Measurements from ENCODE around the gene ADARB1. TPM values are rescaled to one million over a fixed set of nuclear protein-coding genes. Genes with fewer than 3 reads are reported as not detected.

ADARB1 gene
- total and polyA plus RNA-seq, 2 of the 4 experiments (the other 2 are of a cell fraction) = 39.8 to 47.3 TPM

DNA sequence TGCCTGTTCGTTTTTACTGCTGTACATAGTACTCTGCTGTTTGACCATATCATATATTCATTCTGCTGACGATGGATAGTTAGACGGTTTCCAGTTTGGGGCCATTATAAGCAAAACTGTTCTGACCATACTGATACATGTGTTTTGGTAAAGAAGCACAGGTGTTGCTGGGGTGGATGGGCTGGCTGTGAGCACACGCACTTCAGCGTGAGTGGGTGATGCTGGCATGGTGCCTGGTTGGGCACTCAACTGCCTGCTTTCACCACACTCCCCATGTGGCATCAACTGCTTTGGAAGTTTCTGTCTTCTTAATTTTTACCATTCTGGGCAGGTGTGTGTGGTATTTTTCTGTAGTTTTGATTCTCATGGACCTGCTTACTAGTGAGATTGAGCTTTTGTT is 37.3 kb downstream of the ADARB1 start:
- Histone ChIP-seq H2BK20ac (ENCODE audit: low read depth, low read length) (no peak overlapping the region), H4K20me1 (ENCODE audit: insufficient read depth, low read length) (peaks cover 97% of the 10 kb centered on the region), H2BK120ac (ENCODE audit: low read depth, low read length) (no peak overlapping the region), H3K36me3 (ENCODE audit: control insufficient read depth, insufficient read depth, low read length) (peaks cover 21% of the 10 kb centered on the region), H3K4me1 (ENCODE audit: control insufficient read depth, insufficient read depth, low read length) (peaks cover 17% of the 10 kb centered on the region), H4K5ac (ENCODE audit: low read depth, low read length) (no peak overlapping the region), H3K4ac (ENCODE audit: low read depth, low read length) (no peak overlapping the region), H3K27me3 (ENCODE audit: control insufficient read depth, insufficient read depth, low read length) (no peaks in the 10 kb centered on the region), H3K4me3 (ENCODE audit: insufficient read depth, low read depth, low read length) (no peak overlapping the region), H4K91ac (ENCODE audit: insufficient read depth, low read depth, low read length) (no peak overlapping the region), H3K4me2 (ENCODE audit: low read depth, low read length) (no peak overlapping the region), H4K8ac (ENCODE audit: low read depth in 2 of 2, low read length in 2 of 2) (no peak overlapping the region), H3K27ac (ENCODE audit: insufficient read depth, low read length) (no peak overlapping the region), H3K9me1 (ENCODE audit: insufficient read depth, low read length) (peaks cover 40% of the 10 kb centered on the region), H3K18ac (ENCODE audit: low read depth, low read length) (no peak overlapping the region), H3K9ac (ENCODE audit: low read depth, low read length) (no peak overlapping the region), H3K56ac (ENCODE audit: extremely low read depth, insufficient read depth, low read length) (no peak overlapping the region), H3K79me1 (ENCODE audit: low read depth in 1 of 2, low read length in 2 of 2) (peaks cover 21 to 88% of the 10 kb centered on the region in 2 experiments; a peak in 3 of 4 replicates), H2AFZ (replicated peaks; ENCODE audit: low read length, poor library complexity) (peak overlapping the region; percentile 9), H3K14ac (replicated peaks; ENCODE audit: low read depth, low read length) (0 out of 2 replicates have a peak overlapping the region, but pooled peaks have one; percentile 9), H2AK5ac (ENCODE audit: low read depth, low read length) (peak overlapping the region; percentile 54), H3K23ac (ENCODE audit: low read depth, low read length) (no peak overlapping the region; the same call in 1 of the 2 replicates), H2AK9ac (replicated peaks; ENCODE audit: low read depth, low read length, poor library complexity) (no peak overlapping the region), H2BK5ac (ENCODE audit: low read depth, low read length, poor library complexity, severe bottlenecking) (no peak overlapping the region), H2BK15ac (ENCODE audit: low read depth, low read length) (no peak overlapping the region), H3K9me3 (ENCODE audit: control insufficient read depth, insufficient read depth, low read length) (no peaks in the 10 kb centered on the region)
- intact Hi-C loops (cut with micrococcal nuclease) = no loop called here
- ChIA-PET POLR2A (ENCODE audit: unreplicated experiment) (no interaction called here), CTCF (no interaction called here)
- BruUV-seq (replicated peaks) = no TSS peak
- in situ Hi-C loops (cut with MboI; ENCODE audit: low sequenced_read_pairs) = loop anchor here (25.0 kb wide), 1 partner anchor 299 kb away; the partner anchor contains the start of genes SUMO3 and UBE2G2
- 93% methylated on average over 2 of the region's 5 CpGs; no CpG with 5 or more reads in 1 of the 2 experiments for WGBS, 2 experiments (ENCODE audit: extremely low coverage in 2 of 2, insufficient read length in 1 of 2)
- ATAC-seq (ENCODE audit: low read depth) (no peak), DNase-seq (no peak)
- dilution Hi-C loops (cut with HindIII; ENCODE audit: low sequenced_read_pairs, unreplicated experiment) = no loop called here
- TF ChIP-seq MXI1 (IDR thresholded peaks at IDR 0.05; ENCODE audit: borderline replicate concordance, low read depth, low read length) = no peak
- TF ChIP-seq POLR2A (IDR thresholded peaks at IDR 0.05; ENCODE audit: low read depth, low read length) = no peak
- TF ChIP-seq SMC3 (IDR thresholded peaks at IDR 0.05; ENCODE audit: low read depth, low read length) = no peak
- TF ChIP-seq, protein P1, sequence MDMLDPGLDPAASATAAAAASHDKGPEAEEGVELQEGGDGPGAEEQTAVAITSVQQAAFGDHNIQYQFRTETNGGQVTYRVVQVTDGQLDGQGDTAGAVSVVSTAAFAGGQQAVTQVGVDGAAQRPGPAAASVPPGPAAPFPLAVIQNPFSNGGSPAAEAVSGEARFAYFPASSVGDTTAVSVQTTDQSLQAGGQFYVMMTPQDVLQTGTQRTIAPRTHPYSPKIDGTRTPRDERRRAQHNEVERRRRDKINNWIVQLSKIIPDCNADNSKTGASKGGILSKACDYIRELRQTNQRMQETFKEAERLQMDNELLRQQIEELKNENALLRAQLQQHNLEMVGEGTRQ (IDR thresholded peaks at IDR 0.05; ENCODE audit: low read depth, low read length) = no peak

Measured in IMR-90 (cell line).